Measurements from ENCODE around the gene HS3ST5. TPM values are rescaled to one million over a fixed set of nuclear protein-coding genes. Genes with fewer than 3 reads are reported as not detected.

The HS3ST5 gene
- total and polyA plus RNA-seq, 7 donors: 0.01 to 2.9 (median 0.25) TPM

DNA sequence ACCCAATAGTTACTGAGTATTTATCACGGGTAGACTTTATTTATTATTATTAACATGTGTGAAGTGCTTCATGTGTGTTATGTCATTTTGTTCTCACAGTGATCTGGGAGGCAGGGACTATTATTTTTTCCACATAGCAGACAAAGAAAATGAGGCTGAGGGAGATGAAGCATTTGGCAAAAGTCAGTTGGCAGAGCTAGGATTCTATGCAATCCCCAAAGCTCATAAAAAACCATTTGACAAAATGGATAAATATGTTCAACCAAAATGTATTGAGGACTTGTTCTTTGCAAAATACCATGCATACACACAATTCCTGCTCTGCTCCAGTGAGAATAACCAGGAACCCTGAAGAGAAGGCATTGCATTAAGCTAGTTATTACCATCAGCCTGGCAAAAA is 184.4 kb downstream of the HS3ST5 start:
- DNase-seq: no peak
- H3K27me3 ChIP-seq (ENCODE audit: insufficient read depth in 3 of 3, low read length in 2 of 3): no peaks in the 10 kb centered on the region

DNA sequence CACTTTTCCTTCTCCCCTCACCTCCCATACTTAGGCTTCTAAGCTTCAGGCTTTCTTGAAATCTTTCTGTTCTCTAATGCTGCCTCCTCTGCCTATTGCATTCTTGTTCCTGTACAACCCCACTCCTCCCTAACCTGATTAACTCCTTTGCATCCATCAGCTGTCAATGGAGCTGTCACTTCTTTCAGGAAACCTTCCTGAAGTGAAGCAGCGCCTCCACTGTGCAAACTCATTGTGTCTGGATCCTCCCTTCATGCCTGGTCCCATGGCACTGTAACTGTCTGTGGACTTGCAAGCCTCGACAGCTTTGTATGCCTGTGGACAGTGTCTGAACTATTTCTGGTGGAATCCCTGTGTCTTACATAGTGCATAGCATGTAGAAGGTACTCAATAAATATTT is 185.0 kb downstream of the HS3ST5 start:
- no peak overlapping the region for H3K27ac ChIP-seq
- TF ChIP-seq, protein P1, sequence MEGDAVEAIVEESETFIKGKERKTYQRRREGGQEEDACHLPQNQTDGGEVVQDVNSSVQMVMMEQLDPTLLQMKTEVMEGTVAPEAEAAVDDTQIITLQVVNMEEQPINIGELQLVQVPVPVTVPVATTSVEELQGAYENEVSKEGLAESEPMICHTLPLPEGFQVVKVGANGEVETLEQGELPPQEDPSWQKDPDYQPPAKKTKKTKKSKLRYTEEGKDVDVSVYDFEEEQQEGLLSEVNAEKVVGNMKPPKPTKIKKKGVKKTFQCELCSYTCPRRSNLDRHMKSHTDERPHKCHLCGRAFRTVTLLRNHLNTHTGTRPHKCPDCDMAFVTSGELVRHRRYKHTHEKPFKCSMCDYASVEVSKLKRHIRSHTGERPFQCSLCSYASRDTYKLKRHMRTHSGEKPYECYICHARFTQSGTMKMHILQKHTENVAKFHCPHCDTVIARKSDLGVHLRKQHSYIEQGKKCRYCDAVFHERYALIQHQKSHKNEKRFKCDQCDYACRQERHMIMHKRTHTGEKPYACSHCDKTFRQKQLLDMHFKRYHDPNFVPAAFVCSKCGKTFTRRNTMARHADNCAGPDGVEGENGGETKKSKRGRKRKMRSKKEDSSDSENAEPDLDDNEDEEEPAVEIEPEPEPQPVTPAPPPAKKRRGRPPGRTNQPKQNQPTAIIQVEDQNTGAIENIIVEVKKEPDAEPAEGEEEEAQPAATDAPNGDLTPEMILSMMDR (IDR thresholded peaks at IDR 0.05): no peak
- WGBS, 3 donors: 75 to 82% (median 78%) methylated on average over 2 of the region's 2 CpGs
- no peaks in the 10 kb centered on the region for H3K9me3 ChIP-seq
- DNase-seq (no peak), ATAC-seq (no peak)
- H3K36me3 ChIP-seq (ENCODE audit: insufficient read depth in 1 of 2, low read depth in 1 of 2): no peaks in the 10 kb centered on the region
- intact Hi-C loops (cut with DNase I): no loop called here
- H3K4me3 ChIP-seq: no peak overlapping the region
- no peaks in the 10 kb centered on the region for H3K4me1 ChIP-seq
- no peaks in the 10 kb centered on the region for H3K27me3 ChIP-seq (ENCODE audit: insufficient read depth in 3 of 3, low read length in 2 of 3)

More for the DNA sequence above, 184.4 kb downstream of the HS3ST5 start:
- 62 to 85% (median 70%) methylated on average over 1 of the region's 1 CpG for WGBS, 3 donors
- intact Hi-C loops (cut with DNase I): no loop called here
- no peak overlapping the region for H3K27ac ChIP-seq
- H3K4me3 ChIP-seq: no peak overlapping the region
- H3K9me3 ChIP-seq: no peaks in the 10 kb centered on the region
- no peaks in the 10 kb centered on the region for H3K4me1 ChIP-seq
- ATAC-seq: no peak
- TF ChIP-seq, protein P1 (IDR thresholded peaks at IDR 0.05): no peak
- no peaks in the 10 kb centered on the region for H3K36me3 ChIP-seq (ENCODE audit: insufficient read depth in 1 of 2, low read depth in 1 of 2)

DNA sequence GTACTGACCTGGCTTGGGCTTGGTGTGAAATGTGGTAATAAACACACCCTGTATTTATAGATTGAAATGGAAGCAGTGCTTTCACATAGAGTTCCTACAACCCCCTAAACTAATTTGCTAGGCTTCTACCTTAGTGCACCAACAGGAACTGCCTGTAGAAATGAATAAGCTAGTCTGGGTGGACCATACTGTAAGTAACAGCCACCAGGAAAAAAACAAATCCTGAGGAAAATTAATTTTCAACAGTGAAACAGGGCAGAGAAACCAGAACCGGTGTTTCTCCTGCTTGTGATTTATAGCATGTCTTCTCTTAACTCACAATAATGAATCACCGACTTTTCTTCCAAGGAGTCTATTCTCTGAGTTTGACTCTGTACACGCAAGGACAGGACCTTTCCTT is 187.1 kb downstream of the HS3ST5 start:
- Histone ChIP-seq H3K27me3 (ENCODE audit: insufficient read depth in 3 of 3, low read length in 2 of 3) (no peaks in the 10 kb centered on the region), H3K27ac (no peak overlapping the region), H3K4me1 (no peaks in the 10 kb centered on the region), H3K36me3 (ENCODE audit: insufficient read depth in 1 of 2, low read depth in 1 of 2) (no peaks in the 10 kb centered on the region), H3K9me3 (no peaks in the 10 kb centered on the region), H3K4me3 (no peak overlapping the region)
- no peak for DNase-seq
- 38 to 70% (median 51%) methylated on average over 3 of the region's 3 CpGs for WGBS, 3 donors
- TF ChIP-seq, protein P1 (IDR thresholded peaks at IDR 0.05): no peak
- ATAC-seq: no peak
- intact Hi-C loops (cut with DNase I): no loop called here

DNA sequence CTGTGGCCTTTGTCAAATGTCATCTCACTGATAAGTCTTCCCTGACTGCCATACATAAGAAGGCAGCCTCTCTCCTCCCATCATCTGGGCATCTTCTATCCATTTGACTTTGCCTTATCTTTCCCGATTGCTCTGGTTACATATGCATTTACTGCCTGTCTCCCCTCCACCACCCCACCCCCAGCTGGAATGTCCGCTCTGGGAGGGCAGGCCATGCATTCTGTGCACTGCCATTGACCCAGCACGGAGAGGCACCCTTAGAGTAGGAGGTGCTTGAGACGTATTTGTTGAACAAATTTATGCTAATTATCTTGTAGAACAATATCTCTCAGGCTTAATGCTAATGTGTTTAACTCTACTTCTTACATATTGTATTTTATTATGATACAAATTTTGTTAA is 188.0 kb downstream of the HS3ST5 start:
- H3K36me3 ChIP-seq (ENCODE audit: insufficient read depth in 1 of 2, low read depth in 1 of 2): no peaks in the 10 kb centered on the region
- DNase-seq (no peak), ATAC-seq (no peak)
- H3K4me3 ChIP-seq: no peak overlapping the region
- TF ChIP-seq, protein P1 (IDR thresholded peaks at IDR 0.05): no peak
- H3K27ac ChIP-seq: no peak overlapping the region
- WGBS, 3 donors: 90 to 91% (median 91%) methylated on average over 4 of the region's 4 CpGs
- no peaks in the 10 kb centered on the region for H3K9me3 ChIP-seq
- H3K27me3 ChIP-seq (ENCODE audit: insufficient read depth in 3 of 3, low read length in 2 of 3): no peaks in the 10 kb centered on the region
- intact Hi-C loops (cut with DNase I): no loop called here
- no peaks in the 10 kb centered on the region for H3K4me1 ChIP-seq

DNA sequence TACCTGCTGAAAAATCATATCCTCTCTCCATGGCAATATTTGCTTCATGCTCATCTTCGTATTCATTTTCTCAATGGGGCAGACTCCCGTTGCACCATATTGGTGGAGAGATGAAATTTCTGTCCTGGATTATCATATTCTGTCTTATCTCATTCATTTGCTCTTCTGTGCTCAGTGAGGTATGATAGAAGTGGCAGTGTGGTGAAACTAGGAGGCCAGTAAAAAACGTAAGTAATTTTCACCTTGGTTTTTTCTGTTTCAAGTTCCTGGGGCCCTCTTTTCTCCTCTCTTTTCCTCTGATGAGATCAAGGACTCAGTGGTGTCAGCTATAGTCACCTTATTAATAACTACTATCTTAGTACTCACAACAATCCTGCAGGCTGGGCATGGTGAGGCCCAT is 189.4 kb downstream of the HS3ST5 start:
- TF ChIP-seq, protein P1 (IDR thresholded peaks at IDR 0.05): no peak
- H3K9me3 ChIP-seq: no peaks in the 10 kb centered on the region
- H3K27ac ChIP-seq: no peak overlapping the region
- no peaks in the 10 kb centered on the region for H3K27me3 ChIP-seq (ENCODE audit: insufficient read depth in 3 of 3, low read length in 2 of 3)
- no peak overlapping the region for H3K4me3 ChIP-seq
- ATAC-seq (no peak), DNase-seq (no peak)
- 91 to 93% (median 92%) methylated on average over 3 of the region's 3 CpGs for WGBS, 3 donors
- H3K4me1 ChIP-seq: no peaks in the 10 kb centered on the region
- H3K36me3 ChIP-seq (ENCODE audit: insufficient read depth in 1 of 2, low read depth in 1 of 2): no peaks in the 10 kb centered on the region
- intact Hi-C loops (cut with DNase I): no loop called here

All from psoas muscle (tissue), 8 donors.